PFSK-1 (cell line): ENCODE data around the gene EFHD2.

Source experiments
- FOXP2 ChIP-seq: optimal IDR thresholded peaks from 2 replicates; pipeline ENCODE3; 2011; ENCODE audit warnings: borderline replicate concordance, control low read depth, inconsistent platforms; ENCODE audit not compliant: insufficient read depth; ENCODE audit errors: extremely low read length, extremely low read depth
- POLR2AphosphoS5 ChIP-seq: IDR thresholded peaks from 2 replicates; pipeline ENCODE4 v1.6.1; 2012; ENCODE audit warnings: low read depth, mild to moderate bottlenecking, control low read depth, low read length, moderate library complexity
- REST ChIP-seq, 2 experiments: IDR thresholded peaks; 2 replicates each; pipeline versions ENCODE4 v1.6.1 to v1.8.0; 2011 to 2012; ENCODE audit warnings: low read depth in 2 of 2, low read length in 2 of 2, control low read depth in 1 of 2, inconsistent platforms in 1 of 2, mild to moderate bottlenecking in 1 of 2, moderate library complexity in 1 of 2; ENCODE audit not compliant: insufficient read depth in 1 of 2
- SIN3A ChIP-seq: IDR thresholded peaks from 2 replicates; pipeline ENCODE4 v1.6.1; 2012; ENCODE audit warnings: mild to moderate bottlenecking, low read length, moderate library complexity, borderline replicate concordance; ENCODE audit not compliant: insufficient read depth
- TAF1 ChIP-seq: IDR thresholded peaks from 2 replicates; pipeline ENCODE4 v1.6.1; 2012; ENCODE audit warnings: low read length, control low read depth, borderline replicate concordance; ENCODE audit not compliant: insufficient read depth

EFHD2 gene

GRCh38 chr1:15425521-15425920 lies 15.8 kb downstream of the EFHD2 start:
- TF ChIP-seq FOXP2 (no peak), POLR2AphosphoS5 (no peak), REST (IDR thresholded peaks at IDR 0.05; ENCODE audit: insufficient read depth in 1 of 2, low read depth in 2 of 2, low read length in 2 of 2) (no peak), SIN3A (no peak), TAF1 (no peak)

DNA sequence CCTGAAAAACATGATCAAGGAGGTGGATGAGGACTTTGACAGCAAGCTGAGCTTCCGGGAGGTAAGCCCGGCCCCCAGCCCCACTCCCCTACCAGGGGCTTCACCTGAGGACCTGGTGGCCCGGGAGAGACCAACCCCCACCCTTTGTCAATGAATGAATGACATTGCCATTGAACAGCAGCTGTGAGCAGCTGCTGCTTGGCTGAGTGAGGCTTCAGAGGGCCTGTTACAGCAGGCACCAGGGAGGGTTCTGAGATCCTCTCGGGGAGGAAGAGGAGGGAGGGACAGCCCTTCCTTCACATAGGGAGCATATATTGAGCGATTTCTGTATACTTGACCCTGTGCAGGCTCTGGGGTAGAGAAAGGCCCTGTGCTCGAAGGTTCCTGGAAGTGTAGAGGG lies 16.3 kb downstream of the EFHD2 start:
- no peak for TF ChIP-seq SIN3A
- TF ChIP-seq REST (IDR thresholded peaks at IDR 0.05; ENCODE audit: insufficient read depth in 1 of 2, low read depth in 2 of 2, low read length in 2 of 2), result no peak
- TF ChIP-seq FOXP2, result no peak
- TF ChIP-seq POLR2AphosphoS5, result no peak
- no peak for TF ChIP-seq TAF1

DNA sequence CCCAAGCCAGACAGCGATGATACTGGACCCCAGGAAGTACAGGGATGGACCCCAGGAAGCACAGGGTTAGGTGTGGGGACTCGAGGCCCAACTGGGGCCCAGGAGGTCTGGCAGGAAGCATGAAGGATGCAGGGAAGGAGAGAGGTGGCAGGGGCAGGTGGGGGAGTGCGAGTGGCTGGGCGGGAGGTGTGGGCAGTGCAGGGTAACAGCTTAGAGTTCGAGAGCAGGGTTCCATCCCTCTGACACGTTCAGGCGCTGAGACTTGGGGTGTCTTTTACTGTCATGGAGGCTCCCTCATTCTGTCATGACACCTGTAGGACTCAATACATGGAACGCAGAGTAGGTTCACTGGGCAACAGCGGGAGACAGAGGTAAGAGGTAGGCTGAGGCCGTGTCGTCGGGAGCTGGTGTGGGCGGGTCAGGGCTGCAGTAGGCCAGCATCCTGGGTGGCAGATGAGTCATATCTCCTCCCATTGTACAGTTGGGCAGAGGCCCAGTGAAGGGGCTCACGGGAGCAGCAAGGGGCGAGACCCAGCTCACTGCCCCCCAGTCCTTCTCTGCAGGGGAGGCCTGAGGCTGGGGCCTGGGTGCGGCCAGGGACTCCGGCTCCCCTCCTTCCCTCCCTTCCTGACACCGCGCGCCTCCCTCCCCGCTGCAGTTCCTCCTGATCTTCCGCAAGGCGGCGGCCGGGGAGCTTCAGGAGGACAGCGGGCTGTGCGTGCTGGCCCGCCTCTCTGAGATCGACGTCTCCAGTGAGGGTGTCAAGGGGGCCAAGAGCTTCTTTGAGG lies 17.0 kb downstream of the EFHD2 start:
- TF ChIP-seq TAF1 (no peak), REST (IDR thresholded peaks at IDR 0.05; ENCODE audit: insufficient read depth in 1 of 2, low read depth in 2 of 2, low read length in 2 of 2) (no peak), FOXP2 (no peak), SIN3A (no peak), POLR2AphosphoS5 (no peak)

DNA sequence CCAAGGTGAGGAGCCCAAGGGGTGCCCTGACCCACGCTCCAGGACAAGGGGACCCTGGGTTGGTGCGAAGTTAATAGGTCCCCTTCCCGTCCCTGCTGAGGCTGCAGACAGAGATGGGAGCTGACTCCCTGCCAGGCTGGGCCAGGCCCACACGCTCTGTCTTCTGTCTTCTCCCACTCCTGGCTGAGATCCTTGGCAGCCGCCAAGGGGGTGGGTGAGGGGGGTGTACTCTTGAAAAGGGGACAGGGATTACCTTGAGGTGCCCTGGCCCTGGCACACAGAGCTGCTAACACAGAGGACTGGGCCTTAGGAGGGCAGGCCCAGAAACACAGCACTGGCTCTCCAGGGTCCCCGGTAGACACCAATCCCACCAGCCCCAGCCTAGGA lies 17.6 kb downstream of the EFHD2 start:
- TF ChIP-seq FOXP2 (no peak), REST (IDR thresholded peaks at IDR 0.05; ENCODE audit: insufficient read depth in 1 of 2, low read depth in 2 of 2, low read length in 2 of 2) (no peak), POLR2AphosphoS5 (no peak), SIN3A (no peak), TAF1 (no peak)
